ENCODE data around the gene RETSAT. TPM values are rescaled to one million over a fixed set of nuclear protein-coding genes. Genes with fewer than 3 reads are reported as not detected.

Gene RETSAT
- total RNA-seq, 4 donors from 2014 or later, result 55.8 to 73.3 (median 66.9) TPM

- Histone ChIP-seq H3K36me3 (peaks cover 0 to 84% (median 14%) of the 10 kb centered on the region in 3 donors), H3K27me3 (no peaks in the 10 kb centered on the region), H3K4me1 (peaks cover 6 to 26% (median 13%) of the 10 kb centered on the region in 3 donors), H3K9me3 (no peaks in the 10 kb centered on the region), H3K27ac (no peak overlapping the region), H3K4me3 (no peak overlapping the region)
- TF ChIP-seq POLR2A (IDR thresholded peaks at IDR 0.05) (no peak), CTCF (IDR thresholded peaks at IDR 0.05) (no peak)
- 53 to 66% methylated on average over 1 of the region's 1 CpG for WGBS, 2 donors
- intact Hi-C loops (cut with DNase I), result no loop called here
- DNase-seq, result no peak
These were observed 25.7 kb upstream of the RETSAT start for GRCh38 chr2:85380048-85380447.

GRCh38 chr2:85378257-85378656 is 23.9 kb upstream of the RETSAT start:
- 51 to 69% methylated on average over 5 of the region's 5 CpGs for WGBS, 2 donors
- DNase-seq, result no peak
- H3K4me1 ChIP-seq, result peaks cover 6 to 26% (median 13%) of the 10 kb centered on the region in 3 donors
- no peak for TF ChIP-seq POLR2A (IDR thresholded peaks at IDR 0.05)
- TF ChIP-seq CTCF (IDR thresholded peaks at IDR 0.05), result no peak
- H3K36me3 ChIP-seq, result peaks cover 0 to 72% (median 6%) of the 10 kb centered on the region in 3 donors
- H3K27me3 ChIP-seq, result no peaks in the 10 kb centered on the region
- H3K9me3 ChIP-seq, result no peaks in the 10 kb centered on the region
- H3K27ac ChIP-seq, result peak overlapping the region in 3 of 4 donors; percentile 16 to 64 (median 31)
- H3K4me3 ChIP-seq, result no peak overlapping the region
- intact Hi-C loops (cut with DNase I), result no loop called here

GRCh38 chr2:85377083-85377482 is 22.8 kb upstream of the RETSAT start:
- Histone ChIP-seq H3K9me3 (no peaks in the 10 kb centered on the region), H3K4me3 (no peak overlapping the region), H3K36me3 (peaks cover 0 to 72% (median 6%) of the 10 kb centered on the region in 3 donors), H3K4me1 (peaks cover 6 to 26% (median 13%) of the 10 kb centered on the region in 3 donors), H3K27ac (peak overlapping the region in 3 of 4 donors; percentile 4 to 64 (median 31)), H3K27me3 (no peaks in the 10 kb centered on the region)
- no peak for DNase-seq
- intact Hi-C loops (cut with DNase I), result no loop called here
- TF ChIP-seq POLR2A (IDR thresholded peaks at IDR 0.05) (no peak), CTCF (IDR thresholded peaks at IDR 0.05) (no peak)
- WGBS, 2 donors, result 68 to 79% methylated on average over 5 to 7 of the region's 11 CpGs

GRCh38 chr2:85376291-85377065 is 22.1 kb upstream of the RETSAT start:
- H3K27ac ChIP-seq, result peak overlapping the region in 3 of 4 donors; percentile 4 to 64 (median 31)
- H3K36me3 ChIP-seq, result peaks cover 0 to 73% (median 6%) of the 10 kb centered on the region in 3 donors

More at GRCh38 chr2:85376291-85377065, 22.1 kb upstream of the RETSAT start:
- no peak for DNase-seq
- H3K4me3 ChIP-seq, result no peak overlapping the region
- WGBS, 2 donors, result 100% methylated on average over 1 to 2 of the region's 5 CpGs
- peaks cover 6 to 26% (median 13%) of the 10 kb centered on the region in 3 donors for H3K4me1 ChIP-seq
- no peak for TF ChIP-seq POLR2A (IDR thresholded peaks at IDR 0.05)
- no peak for TF ChIP-seq CTCF (IDR thresholded peaks at IDR 0.05)
- intact Hi-C loops (cut with DNase I), result no loop called here
- H3K27me3 ChIP-seq, result no peaks in the 10 kb centered on the region
- H3K9me3 ChIP-seq, result no peaks in the 10 kb centered on the region
